ENCODE results near the gene PRKCA.
"Not testable (repeated sequence)": the region's sequence is repeated elsewhere in the genome, so short reads cannot be mapped to it uniquely, and the experiment has no call there.

PRKCA gene

GRCh38 chr17:66331038-66331816 is 28.8 kb downstream of the PRKCA start:
- DNase-seq = peak; percentile 32

GRCh38 chr17:66335797-66336196 is 33.4 kb downstream of the PRKCA start:
- DNase-seq = no peak

- DNase-seq = peak; percentile 40
Observed at GRCh38 chr17:66337268-66337667, 34.9 kb downstream of the PRKCA start.

GRCh38 chr17:66337866-66338485 is 35.6 kb downstream of the PRKCA start:
- no peak for DNase-seq

- DNase-seq = no peak
Observed at GRCh38 chr17:66338937-66339336, 36.5 kb downstream of the PRKCA start.

GRCh38 chr17:66339561-66339960 is 37.1 kb downstream of the PRKCA start:
- DNase-seq = no peak

- no peak for DNase-seq
Observed at GRCh38 chr17:66340720-66341119, 38.3 kb downstream of the PRKCA start.

- no peak for DNase-seq
Observed at GRCh38 chr17:66341462-66341861, 39.0 kb downstream of the PRKCA start.

GRCh38 chr17:66342263-66342662 is 39.9 kb downstream of the PRKCA start:
- not testable (repeated sequence) for DNase-seq

- no peak for DNase-seq
Observed at GRCh38 chr17:66343531-66344078, 41.2 kb downstream of the PRKCA start.

GRCh38 chr17:66344473-66344872 is 42.1 kb downstream of the PRKCA start:
- DNase-seq = no peak

GRCh38 chr17:66345264-66345663 is 42.9 kb downstream of the PRKCA start:
- no peak for DNase-seq

- not testable (repeated sequence) for DNase-seq
Observed at GRCh38 chr17:66345949-66346638, 43.7 kb downstream of the PRKCA start.

- peak; percentile 49 for DNase-seq
Observed at GRCh38 chr17:66347661-66348514, 45.5 kb downstream of the PRKCA start.

GRCh38 chr17:66348584-66349165 is 46.3 kb downstream of the PRKCA start:
- peak; percentile 54 for DNase-seq

GRCh38 chr17:66349521-66350254 is 47.3 kb downstream of the PRKCA start:
- no peak for DNase-seq

GRCh38 chr17:66350576-66350975 is 48.2 kb downstream of the PRKCA start:
- DNase-seq = not testable (repeated sequence)

- DNase-seq = no peak
Observed at GRCh38 chr17:66351033-66351432, 48.6 kb downstream of the PRKCA start.

- no peak for DNase-seq
Observed at GRCh38 chr17:66351701-66352100, 49.3 kb downstream of the PRKCA start.

- no peak for DNase-seq
Observed at GRCh38 chr17:66353937-66354401, 51.6 kb downstream of the PRKCA start.

GRCh38 chr17:66354472-66354871 is 52.1 kb downstream of the PRKCA start:
- no peak for DNase-seq
